Measurements from ENCODE around the gene LRRN2. TPM values are rescaled to one million over a fixed set of nuclear protein-coding genes. Genes with fewer than 3 reads are reported as not detected.

The LRRN2 gene
- total RNA-seq, 1 experiment from 2014 or later = 5.8 TPM

DNA sequence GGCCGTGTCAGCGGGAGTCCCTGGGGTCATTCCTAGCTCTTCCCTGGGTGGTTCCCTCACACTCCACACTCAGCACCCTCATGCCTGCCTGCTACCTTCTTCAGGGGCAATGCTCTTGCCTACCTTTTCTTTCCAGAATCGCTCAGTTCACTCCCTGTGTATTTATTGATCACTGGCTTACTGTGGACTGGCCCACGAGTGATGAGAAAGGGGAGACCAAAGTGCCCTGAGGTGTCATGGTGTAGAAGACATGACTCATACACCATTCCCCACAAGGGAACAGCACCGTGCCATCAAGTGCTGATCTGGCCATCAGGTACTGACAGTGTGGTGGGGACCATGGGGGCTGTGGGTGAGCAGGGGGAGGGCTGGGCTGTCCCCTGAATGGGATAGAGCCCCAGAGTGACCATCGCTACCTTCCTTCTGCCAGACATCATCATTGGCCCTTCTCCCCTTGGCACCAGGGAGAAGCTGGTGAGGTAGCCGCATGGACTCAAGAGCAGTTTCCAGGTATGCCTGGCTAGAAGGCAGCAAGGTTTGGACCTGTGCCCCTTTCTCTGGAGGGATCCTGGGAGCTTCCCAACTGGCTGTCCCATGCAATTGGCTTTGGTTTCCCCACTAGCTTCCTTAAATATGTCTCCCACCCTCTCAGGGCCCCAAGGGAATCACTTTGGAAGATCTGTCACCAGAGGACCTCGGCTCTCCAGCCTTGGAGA is 17.2 kb upstream of the LRRN2 start:
- Histone ChIP-seq H3K4ac (ENCODE audit: low read depth, low read length) (no peak overlapping the region), H2BK20ac (ENCODE audit: low read depth, low read length, poor library complexity, severe bottlenecking) (no peak overlapping the region), H3K27me3 (ENCODE audit: insufficient read depth, low read length) (peaks cover 2% of the 10 kb centered on the region; the same call in 1 of the 2 replicates), H3K9me3 (ENCODE audit: control insufficient read depth, low read depth, low read length) (no peaks in the 10 kb centered on the region), H3K27ac (ENCODE audit: insufficient read length, low read depth, low read length) (no peak overlapping the region), H2BK120ac (ENCODE audit: low read depth, low read length, poor library complexity, severe bottlenecking) (no peak overlapping the region), H4K8ac (replicated peaks; ENCODE audit: insufficient read length, low read depth, low read length) (no peak overlapping the region), H4K20me1 (ENCODE audit: control insufficient read depth, insufficient read depth, insufficient read length) (no peaks in the 10 kb centered on the region), H3K4me2 (ENCODE audit: insufficient read depth, insufficient read length, low read length) (no peak overlapping the region), H4K91ac (ENCODE audit: insufficient read length, low read depth, low read length) (no peak overlapping the region), H3K4me1 (ENCODE audit: insufficient read depth, low read length) (peaks cover 16% of the 10 kb centered on the region; the same call in 1 of the 2 replicates), H3K9ac (ENCODE audit: extremely low read depth, insufficient read length, low read length) (no peak overlapping the region), H3K14ac (ENCODE audit: insufficient read depth, low read length) (no peak overlapping the region), H3K79me2 (ENCODE audit: insufficient read depth, low read length) (no peaks in the 10 kb centered on the region), H3K23ac (ENCODE audit: insufficient read length, low read depth, low read length) (no peak overlapping the region), H3K23me2 (ENCODE audit: insufficient read length, low read depth, low read length, poor library complexity, severe bottlenecking) (no peaks in the 10 kb centered on the region), H3K18ac (ENCODE audit: insufficient read length, low read depth, low read length) (no peak overlapping the region), H3K79me1 (ENCODE audit: insufficient read depth, low read depth, low read length, poor library complexity, severe bottlenecking) (no peaks in the 10 kb centered on the region), H2BK15ac (ENCODE audit: low read depth, low read length) (no peak overlapping the region), H2BK5ac (ENCODE audit: insufficient read length, low read length) (no peak overlapping the region), H2BK12ac (ENCODE audit: insufficient read length, low read depth, low read length) (no peak overlapping the region), H2AFZ (ENCODE audit: low read length) (no peak overlapping the region), H4K5ac (ENCODE audit: insufficient read length, low read depth, low read length) (no peak overlapping the region), H3T11ph (ENCODE audit: low read length) (no peak overlapping the region), H3K56ac (ENCODE audit: insufficient read length, low read depth, low read length) (no peak overlapping the region), H2AK5ac (ENCODE audit: insufficient read length, low read length) (no peak overlapping the region)
- no CpG with 5 or more reads among the region's 8 CpGs for WGBS (ENCODE audit: extremely low coverage, insufficient read length, low lambda C conversion rate)
- Mint-ChIP-seq H3K27me3 (ENCODE audit: low read depth) (peaks cover 83% of the 10 kb centered on the region), H3K27ac (no peak overlapping the region), H3K36me3 (ENCODE audit: insufficient read depth in 1 of 3, low read depth in 3 of 3) (no peaks in the 10 kb centered on the region), H3K4me3 (no peak overlapping the region), H3K9me3 (peaks cover 0 to under 1% of the 10 kb centered on the region in 2 experiments; a peak in 1 of 5 replicates), H3K4me1 (peaks cover 21 to 22% of the 10 kb centered on the region in 2 experiments)
- TF ChIP-seq, protein P1, sequence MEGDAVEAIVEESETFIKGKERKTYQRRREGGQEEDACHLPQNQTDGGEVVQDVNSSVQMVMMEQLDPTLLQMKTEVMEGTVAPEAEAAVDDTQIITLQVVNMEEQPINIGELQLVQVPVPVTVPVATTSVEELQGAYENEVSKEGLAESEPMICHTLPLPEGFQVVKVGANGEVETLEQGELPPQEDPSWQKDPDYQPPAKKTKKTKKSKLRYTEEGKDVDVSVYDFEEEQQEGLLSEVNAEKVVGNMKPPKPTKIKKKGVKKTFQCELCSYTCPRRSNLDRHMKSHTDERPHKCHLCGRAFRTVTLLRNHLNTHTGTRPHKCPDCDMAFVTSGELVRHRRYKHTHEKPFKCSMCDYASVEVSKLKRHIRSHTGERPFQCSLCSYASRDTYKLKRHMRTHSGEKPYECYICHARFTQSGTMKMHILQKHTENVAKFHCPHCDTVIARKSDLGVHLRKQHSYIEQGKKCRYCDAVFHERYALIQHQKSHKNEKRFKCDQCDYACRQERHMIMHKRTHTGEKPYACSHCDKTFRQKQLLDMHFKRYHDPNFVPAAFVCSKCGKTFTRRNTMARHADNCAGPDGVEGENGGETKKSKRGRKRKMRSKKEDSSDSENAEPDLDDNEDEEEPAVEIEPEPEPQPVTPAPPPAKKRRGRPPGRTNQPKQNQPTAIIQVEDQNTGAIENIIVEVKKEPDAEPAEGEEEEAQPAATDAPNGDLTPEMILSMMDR (conservative IDR thresholded peaks at IDR 0.05) = no peak
- DNase-seq = no peak
